Liver (tissue), 9 donors: ENCODE data around the gene KCNJ14. TPM values are rescaled to one million over a fixed set of nuclear protein-coding genes. Genes with fewer than 3 reads are reported as not detected.
A peak's percentile ranks its signal among the peaks of the same experiment; 100 is the strongest.

Experiments used
- DNase-seq: peaks from one replicate; pipeline ENCODE4 v3.0.0-alpha.2; 2017; ENCODE audit warnings: low spot score
- H3K27ac ChIP-seq, 2 donors: one replicate each; pipeline ENCODE4 v1.7.0; 2013; ENCODE audit warnings: inconsistent platforms in 2 of 2, low read length in 2 of 2, control low read depth in 1 of 2, low read depth in 1 of 2, mild to moderate bottlenecking in 1 of 2
- H3K27me3 ChIP-seq, 4 donors: one replicate each; pipeline versions ENCODE4 v1.6.1 to v1.7.0; 2013; ENCODE audit warnings: low read length in 3 of 4, inconsistent platforms in 1 of 4, mild to moderate bottlenecking in 1 of 4, moderate library complexity in 1 of 4; ENCODE audit not compliant: control insufficient read depth in 4 of 4, insufficient read depth in 4 of 4
- H3K36me3 ChIP-seq, 4 donors: one replicate each; pipeline versions ENCODE4 v1.6.1 to v1.7.0; 2013; ENCODE audit warnings: low read length in 3 of 4, mild to moderate bottlenecking in 3 of 4, low read depth in 1 of 4, moderate library complexity in 1 of 4; ENCODE audit not compliant: control insufficient read depth in 4 of 4, insufficient read depth in 3 of 4
- H3K4me1 ChIP-seq, 4 donors: one replicate each; pipeline versions ENCODE4 v1.6.1 to v1.7.0; 2013; ENCODE audit warnings: low read length in 3 of 4, mild to moderate bottlenecking in 3 of 4, moderate library complexity in 1 of 4; ENCODE audit not compliant: control insufficient read depth in 4 of 4, insufficient read depth in 4 of 4
- H3K4me3 ChIP-seq, 3 donors: one replicate each; pipeline versions ENCODE4 v1.6.1 to v1.7.0; 2013; ENCODE audit warnings: low read length in 3 of 3, control low read depth in 1 of 3, low read depth in 1 of 3, mild to moderate bottlenecking in 1 of 3
- H3K9ac ChIP-seq, 2 donors: one replicate each; pipeline ENCODE4 v1.7.0; 2013; ENCODE audit warnings: low read length in 2 of 2, mild to moderate bottlenecking in 2 of 2, moderate library complexity in 2 of 2, control low read depth in 1 of 2, low read depth in 1 of 2
- H3K9me3 ChIP-seq, 4 donors: one replicate each; pipeline versions ENCODE4 v1.6.1 to v1.7.0; 2013; ENCODE audit warnings: low read length in 3 of 4; ENCODE audit not compliant: control insufficient read depth in 4 of 4
- EGR1 ChIP-seq, 2 donors: IDR thresholded peaks; 2 replicates each; pipeline ENCODE4 v1.6.1; 2016 to 2018; ENCODE audit warnings: antibody characterized with exemption in 2 of 2, low read depth in 2 of 2
- FOXA1 ChIP-seq: IDR thresholded peaks from 2 replicates; pipeline ENCODE4 v1.6.1; 2016; ENCODE audit warnings: antibody characterized with exemption
- GABPA ChIP-seq, 2 donors: IDR thresholded peaks in 1 of 2; conservative IDR thresholded peaks in 1 of 2; 2 replicates each; pipeline ENCODE4 v1.6.1; 2016; ENCODE audit warnings: antibody characterized with exemption in 2 of 2, mild to moderate bottlenecking in 1 of 2, moderate library complexity in 1 of 2
- HNF4G ChIP-seq: IDR thresholded peaks from 2 replicates; pipeline ENCODE4 v1.6.1; 2016; ENCODE audit warnings: antibody characterized with exemption
- JUND ChIP-seq, 2 donors: IDR thresholded peaks; 2 replicates each; pipeline ENCODE4 v1.6.1; 2016; ENCODE audit warnings: antibody characterized with exemption in 2 of 2
- NR2F2 ChIP-seq: IDR thresholded peaks from 2 replicates; pipeline ENCODE4 v1.6.1; 2016; ENCODE audit warnings: antibody characterized with exemption
- RAD21 ChIP-seq, 2 donors: IDR thresholded peaks; 2 replicates each; pipeline ENCODE4 v1.6.1; 2016; ENCODE audit warnings: antibody characterized with exemption in 2 of 2, mild to moderate bottlenecking in 2 of 2
- RXRA ChIP-seq, 2 donors: IDR thresholded peaks; 2 replicates each; pipeline ENCODE4 v1.6.1; 2017 to 2018; ENCODE audit warnings: antibody characterized with exemption in 2 of 2, mild to moderate bottlenecking in 1 of 2
- SP1 ChIP-seq: IDR thresholded peaks from 2 replicates; pipeline ENCODE4 v1.6.1; 2018; ENCODE audit warnings: antibody characterized with exemption, mild to moderate bottlenecking
- TAF1 ChIP-seq: conservative IDR thresholded peaks from 2 replicates; pipeline ENCODE4 v1.6.1; 2016; ENCODE audit warnings: antibody characterized with exemption, mild to moderate bottlenecking
- YY1 ChIP-seq: IDR thresholded peaks from 2 replicates; pipeline ENCODE4 v1.6.1; 2016; ENCODE audit warnings: antibody characterized with exemption, mild to moderate bottlenecking
- WGBS: extraction: QIAGEN DNeasy Blood & Tissue Kit; methylation state at CpG from one replicate; pipeline ENCODE4 v1.1.7; 2013; 5-methylcytosine and 5-hydroxymethylcytosine counted together
- polyA plus RNA-seq, 2 donors: library from polyadenylated mRNA; stranded (reverse) in 1 of 2; unstranded in 1 of 2; fragments of 200-250 nt in 1 of 2; fragments of >200 nt in 1 of 2; fragmentation: Nextera tagmentation in 1 of 2; extraction: Ambion mirVana in 1 of 2; gene quantifications; one replicate each; pipeline versions ENCODE4 v1.2.1 to v1.2.3, GENCODE V29; 2013 to 2015
- total RNA-seq, 2 donors: library from RNA; depleted of rRNA; stranded (reverse); fragments of >200 nt; gene quantifications; one replicate each; pipeline ENCODE4 v1.2.3, GENCODE V29; 2014
- TF ChIP-seq, protein P1 (sequence below): IDR thresholded peaks from 2 replicates; pipeline ENCODE4 v1.6.1; 2016; ENCODE audit warnings: antibody characterized with exemption
- TF ChIP-seq, protein P2 (sequence below): fragments of 150-350 bp; IDR thresholded peaks from 2 replicates; pipeline ENCODE4 v1.5.1; 2017; ENCODE audit warnings: improper control_type of control experiment, low read depth, low read length; ENCODE audit not compliant: missing input control
- TF ChIP-seq, protein P3 (sequence below): IDR thresholded peaks from 2 replicates; pipeline ENCODE4 v1.6.1; 2016; ENCODE audit warnings: antibody characterized with exemption, mild to moderate bottlenecking
- TF ChIP-seq, protein P4 (sequence below): IDR thresholded peaks from 2 replicates; pipeline ENCODE4 v1.6.1; 2016; ENCODE audit warnings: antibody characterized with exemption
- TF ChIP-seq, protein P5 (sequence below): IDR thresholded peaks from 2 replicates; pipeline ENCODE4 v1.6.1; 2016; ENCODE audit warnings: antibody characterized with exemption
- donor health status: healthy.
- donor health status: healthy.
- donor health status: healthy.
- donor health status: healthy.
- donor health status: healthy.

The KCNJ14 gene
- total and polyA plus RNA-seq, 4 donors = 0.06 to 0.92 (median 0.17) TPM

DNA sequence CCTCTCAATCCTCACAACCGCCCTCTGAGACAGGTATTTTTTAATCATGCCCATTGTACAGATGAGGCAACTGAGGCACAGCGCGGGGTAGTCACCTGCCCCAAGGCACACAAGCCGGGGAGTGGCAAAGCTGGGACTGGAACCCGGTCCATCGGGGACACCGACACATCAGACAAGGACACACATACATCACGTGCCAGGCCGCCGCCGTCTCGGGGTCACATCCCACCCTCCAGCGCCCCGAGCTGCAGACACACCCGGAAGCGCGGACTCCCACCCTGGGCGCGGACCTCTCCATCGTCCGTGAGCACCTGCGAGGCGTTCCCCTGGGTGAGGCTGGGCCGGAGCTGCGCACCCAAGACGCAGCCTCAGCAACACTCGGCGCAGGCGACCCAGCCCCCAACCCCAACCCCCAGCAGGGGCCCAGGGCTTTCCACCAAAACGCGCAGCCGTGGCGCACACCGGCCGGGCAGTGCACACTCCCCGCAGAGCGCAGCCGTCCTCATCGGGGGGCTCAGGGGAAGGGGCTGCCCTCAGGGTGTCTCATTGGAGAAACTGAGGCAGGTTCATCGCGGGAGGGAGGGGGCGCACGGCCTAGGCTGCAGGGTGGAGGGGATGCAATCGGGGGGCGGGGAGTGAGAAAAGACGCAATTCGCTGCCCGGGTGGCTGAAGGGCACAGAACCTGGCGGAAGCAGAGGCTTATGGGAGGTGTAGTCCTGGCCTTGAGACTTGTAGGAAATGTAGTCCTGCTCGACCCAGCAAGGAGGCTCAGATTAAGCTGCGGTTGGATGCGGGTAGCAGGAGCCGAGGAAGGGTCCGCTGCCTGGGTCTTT is 58.1 kb downstream of the KCNJ14 start:
- Histone ChIP-seq H3K27ac (no peak overlapping the region), H3K9ac (no peak overlapping the region), H3K36me3 (no peaks in the 10 kb centered on the region), H3K27me3 (peaks cover 0 to 8% (median 2%) of the 10 kb centered on the region in 4 donors), H3K9me3 (no peaks in the 10 kb centered on the region), H3K4me3 (peak overlapping the region in 2 of 3 donors; percentile 51 to 58), H3K4me1 (peaks cover 0 to 9% (median 1%) of the 10 kb centered on the region in 4 donors)
- no peak for DNase-seq
- WGBS = 3% methylated on average over 54 of the region's 54 CpGs
- TF ChIP-seq YY1 (no peak), RAD21 (IDR thresholded peaks at IDR 0.05) (no peak), NR2F2 (no peak), HNF4G (no peak), JUND (IDR thresholded peaks at IDR 0.05) (no peak), FOXA1 (no peak), SP1 (no peak), EGR1 (IDR thresholded peaks at IDR 0.05; ENCODE audit: low read depth in 2 of 2) (no peak)
- TF ChIP-seq, protein P1, sequence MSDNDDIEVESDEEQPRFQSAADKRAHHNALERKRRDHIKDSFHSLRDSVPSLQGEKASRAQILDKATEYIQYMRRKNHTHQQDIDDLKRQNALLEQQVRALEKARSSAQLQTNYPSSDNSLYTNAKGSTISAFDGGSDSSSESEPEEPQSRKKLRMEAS = no peak
- TF ChIP-seq, protein P2, sequence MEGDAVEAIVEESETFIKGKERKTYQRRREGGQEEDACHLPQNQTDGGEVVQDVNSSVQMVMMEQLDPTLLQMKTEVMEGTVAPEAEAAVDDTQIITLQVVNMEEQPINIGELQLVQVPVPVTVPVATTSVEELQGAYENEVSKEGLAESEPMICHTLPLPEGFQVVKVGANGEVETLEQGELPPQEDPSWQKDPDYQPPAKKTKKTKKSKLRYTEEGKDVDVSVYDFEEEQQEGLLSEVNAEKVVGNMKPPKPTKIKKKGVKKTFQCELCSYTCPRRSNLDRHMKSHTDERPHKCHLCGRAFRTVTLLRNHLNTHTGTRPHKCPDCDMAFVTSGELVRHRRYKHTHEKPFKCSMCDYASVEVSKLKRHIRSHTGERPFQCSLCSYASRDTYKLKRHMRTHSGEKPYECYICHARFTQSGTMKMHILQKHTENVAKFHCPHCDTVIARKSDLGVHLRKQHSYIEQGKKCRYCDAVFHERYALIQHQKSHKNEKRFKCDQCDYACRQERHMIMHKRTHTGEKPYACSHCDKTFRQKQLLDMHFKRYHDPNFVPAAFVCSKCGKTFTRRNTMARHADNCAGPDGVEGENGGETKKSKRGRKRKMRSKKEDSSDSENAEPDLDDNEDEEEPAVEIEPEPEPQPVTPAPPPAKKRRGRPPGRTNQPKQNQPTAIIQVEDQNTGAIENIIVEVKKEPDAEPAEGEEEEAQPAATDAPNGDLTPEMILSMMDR = no peak

DNA sequence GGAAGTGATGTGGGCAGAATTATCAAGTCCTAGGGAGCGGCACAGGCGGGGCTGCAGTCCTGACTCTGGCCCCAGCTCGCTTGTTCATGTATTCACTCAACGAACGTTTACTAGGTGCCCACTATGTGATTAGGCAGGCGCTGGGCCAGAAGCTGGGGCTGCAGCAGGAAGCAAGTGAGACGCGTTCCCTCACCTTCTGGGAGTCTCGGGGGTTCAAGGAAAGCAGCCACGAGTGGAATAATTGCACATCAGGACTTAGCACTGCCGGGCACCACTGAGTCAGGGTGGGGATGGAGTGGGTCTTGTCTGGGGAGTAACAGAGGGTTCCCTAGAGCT is 58.7 kb downstream of the KCNJ14 start:
- WGBS = 46% methylated on average over 11 of the region's 11 CpGs
- H3K27ac ChIP-seq = no peak overlapping the region
- H3K4me1 ChIP-seq = peaks cover 0 to 9% (median 1%) of the 10 kb centered on the region in 4 donors
- H3K36me3 ChIP-seq = no peaks in the 10 kb centered on the region
- DNase-seq = no peak
- TF ChIP-seq TAF1 (no peak), GABPA (IDR thresholded peaks at IDR 0.05 in 1 of 2, conservative IDR thresholded peaks at IDR 0.05 in 1 of 2) (no peak)
- no peak overlapping the region for H3K4me3 ChIP-seq
- no peak overlapping the region for H3K9ac ChIP-seq
- H3K9me3 ChIP-seq = no peaks in the 10 kb centered on the region
- H3K27me3 ChIP-seq = peaks cover 0 to 8% (median 2%) of the 10 kb centered on the region in 4 donors

DNA sequence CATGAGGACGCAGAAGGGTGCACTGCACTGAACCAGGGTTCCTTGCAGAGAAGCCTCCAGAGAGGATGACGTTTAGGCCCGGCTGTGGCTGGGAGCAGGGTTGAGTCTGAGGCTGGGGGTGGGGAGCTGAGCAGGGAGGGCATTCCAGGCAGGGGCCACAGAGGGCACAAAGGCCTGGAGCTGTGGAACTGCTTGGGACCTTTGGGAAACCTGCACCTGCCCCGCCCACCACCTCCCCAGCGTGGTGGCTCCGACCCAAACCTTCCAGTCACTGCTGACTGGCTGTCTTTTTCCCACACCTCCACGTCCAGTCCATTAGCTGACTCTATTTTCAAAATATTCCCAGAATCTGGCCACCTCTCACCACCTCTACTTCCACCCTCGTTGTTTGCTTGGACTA is 61.2 kb downstream of the KCNJ14 start:
- Histone ChIP-seq H3K36me3 (no peaks in the 10 kb centered on the region), H3K27me3 (peaks cover 0 to 8% (median 2%) of the 10 kb centered on the region in 4 donors), H3K9ac (no peak overlapping the region), H3K9me3 (no peaks in the 10 kb centered on the region), H3K4me1 (peaks cover 0 to 5% (median 1%) of the 10 kb centered on the region in 4 donors), H3K27ac (no peak overlapping the region), H3K4me3 (no peak overlapping the region)
- no peak for DNase-seq
- WGBS = 83% methylated on average over 8 of the region's 8 CpGs
- TF ChIP-seq HNF4G (no peak), SP1 (no peak), NR2F2 (no peak), JUND (IDR thresholded peaks at IDR 0.05) (no peak), FOXA1 (no peak), TAF1 (no peak), YY1 (no peak), RXRA (IDR thresholded peaks at IDR 0.05) (no peak)
- TF ChIP-seq, protein P3, sequence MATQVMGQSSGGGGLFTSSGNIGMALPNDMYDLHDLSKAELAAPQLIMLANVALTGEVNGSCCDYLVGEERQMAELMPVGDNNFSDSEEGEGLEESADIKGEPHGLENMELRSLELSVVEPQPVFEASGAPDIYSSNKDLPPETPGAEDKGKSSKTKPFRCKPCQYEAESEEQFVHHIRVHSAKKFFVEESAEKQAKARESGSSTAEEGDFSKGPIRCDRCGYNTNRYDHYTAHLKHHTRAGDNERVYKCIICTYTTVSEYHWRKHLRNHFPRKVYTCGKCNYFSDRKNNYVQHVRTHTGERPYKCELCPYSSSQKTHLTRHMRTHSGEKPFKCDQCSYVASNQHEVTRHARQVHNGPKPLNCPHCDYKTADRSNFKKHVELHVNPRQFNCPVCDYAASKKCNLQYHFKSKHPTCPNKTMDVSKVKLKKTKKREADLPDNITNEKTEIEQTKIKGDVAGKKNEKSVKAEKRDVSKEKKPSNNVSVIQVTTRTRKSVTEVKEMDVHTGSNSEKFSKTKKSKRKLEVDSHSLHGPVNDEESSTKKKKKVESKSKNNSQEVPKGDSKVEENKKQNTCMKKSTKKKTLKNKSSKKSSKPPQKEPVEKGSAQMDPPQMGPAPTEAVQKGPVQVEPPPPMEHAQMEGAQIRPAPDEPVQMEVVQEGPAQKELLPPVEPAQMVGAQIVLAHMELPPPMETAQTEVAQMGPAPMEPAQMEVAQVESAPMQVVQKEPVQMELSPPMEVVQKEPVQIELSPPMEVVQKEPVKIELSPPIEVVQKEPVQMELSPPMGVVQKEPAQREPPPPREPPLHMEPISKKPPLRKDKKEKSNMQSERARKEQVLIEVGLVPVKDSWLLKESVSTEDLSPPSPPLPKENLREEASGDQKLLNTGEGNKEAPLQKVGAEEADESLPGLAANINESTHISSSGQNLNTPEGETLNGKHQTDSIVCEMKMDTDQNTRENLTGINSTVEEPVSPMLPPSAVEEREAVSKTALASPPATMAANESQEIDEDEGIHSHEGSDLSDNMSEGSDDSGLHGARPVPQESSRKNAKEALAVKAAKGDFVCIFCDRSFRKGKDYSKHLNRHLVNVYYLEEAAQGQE = no peak
- TF ChIP-seq, protein P2 = no peak
- TF ChIP-seq, protein P1 = no peak
- TF ChIP-seq, protein P4, sequence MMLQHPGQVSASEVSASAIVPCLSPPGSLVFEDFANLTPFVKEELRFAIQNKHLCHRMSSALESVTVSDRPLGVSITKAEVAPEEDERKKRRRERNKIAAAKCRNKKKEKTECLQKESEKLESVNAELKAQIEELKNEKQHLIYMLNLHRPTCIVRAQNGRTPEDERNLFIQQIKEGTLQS = no peak
- TF ChIP-seq, protein P5, sequence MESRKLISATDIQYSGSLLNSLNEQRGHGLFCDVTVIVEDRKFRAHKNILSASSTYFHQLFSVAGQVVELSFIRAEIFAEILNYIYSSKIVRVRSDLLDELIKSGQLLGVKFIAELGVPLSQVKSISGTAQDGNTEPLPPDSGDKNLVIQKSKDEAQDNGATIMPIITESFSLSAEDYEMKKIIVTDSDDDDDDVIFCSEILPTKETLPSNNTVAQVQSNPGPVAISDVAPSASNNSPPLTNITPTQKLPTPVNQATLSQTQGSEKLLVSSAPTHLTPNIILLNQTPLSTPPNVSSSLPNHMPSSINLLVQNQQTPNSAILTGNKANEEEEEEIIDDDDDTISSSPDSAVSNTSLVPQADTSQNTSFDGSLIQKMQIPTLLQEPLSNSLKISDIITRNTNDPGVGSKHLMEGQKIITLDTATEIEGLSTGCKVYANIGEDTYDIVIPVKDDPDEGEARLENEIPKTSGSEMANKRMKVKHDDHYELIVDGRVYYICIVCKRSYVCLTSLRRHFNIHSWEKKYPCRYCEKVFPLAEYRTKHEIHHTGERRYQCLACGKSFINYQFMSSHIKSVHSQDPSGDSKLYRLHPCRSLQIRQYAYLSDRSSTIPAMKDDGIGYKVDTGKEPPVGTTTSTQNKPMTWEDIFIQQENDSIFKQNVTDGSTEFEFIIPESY = no peak
